Measurements from ENCODE around the gene KATNB1. TPM values are rescaled to one million over a fixed set of nuclear protein-coding genes. Genes with fewer than 3 reads are reported as not detected.

Gene KATNB1
- total RNA-seq, 4 donors from 2014 or later = 6.4 to 21.5 (median 11.1) TPM

- TF ChIP-seq POLR2AphosphoS5 (IDR thresholded peaks at IDR 0.05) = no peak
- TF ChIP-seq EP300 (IDR thresholded peaks at IDR 0.05) = no peak
- TF ChIP-seq CTCF (IDR thresholded peaks at IDR 0.05) = no peak
- no peak for TF ChIP-seq POLR2A (IDR thresholded peaks at IDR 0.05)
- Histone ChIP-seq H3K36me3 (no peaks in the 10 kb centered on the region), H3K9me3 (no peaks in the 10 kb centered on the region), H3K27me3 (no peaks in the 10 kb centered on the region), H3K4me3 (no peak overlapping the region), H3K27ac (peak overlapping the region; percentile 5 to 90 (median 88)), H3K4me1 (peaks cover 0 to 67% (median 40%) of the 10 kb centered on the region in 3 donors)
- WGBS, 2 donors (ENCODE audit: low coverage in 1 of 2) = 30 to 50% methylated on average over 5 of the region's 5 CpGs
- ATAC-seq = no peak
These were observed 68.7 kb downstream of the KATNB1 start for GRCh38 chr16:57804111-57804837.

GRCh38 chr16:57805176-57805575 lies 69.6 kb downstream of the KATNB1 start:
- 40 to 100% methylated on average over 1 of the region's 6 CpGs for WGBS, 2 donors (ENCODE audit: low coverage in 1 of 2)
- TF ChIP-seq CTCF (IDR thresholded peaks at IDR 0.05) = no peak
- TF ChIP-seq POLR2AphosphoS5 (IDR thresholded peaks at IDR 0.05) = no peak
- TF ChIP-seq POLR2A (IDR thresholded peaks at IDR 0.05) = no peak
- no peak for TF ChIP-seq EP300 (IDR thresholded peaks at IDR 0.05)

More at GRCh38 chr16:57805176-57805575, 69.6 kb downstream of the KATNB1 start:
- Histone ChIP-seq H3K9me3 (no peaks in the 10 kb centered on the region), H3K4me1 (peaks cover 0 to 66% (median 33%) of the 10 kb centered on the region in 3 donors), H3K27me3 (no peaks in the 10 kb centered on the region), H3K27ac (peak overlapping the region in 2 of 4 donors; percentile 85 to 90), H3K4me3 (no peak overlapping the region), H3K36me3 (no peaks in the 10 kb centered on the region)
- no peak for ATAC-seq

Small RNAs within 50 kb of the gene (small RNA-seq; reads per million reads assigned to genes)
- gene MIR6772 = 0.13 to 1.2 (median 0.63) reads per million in 4 donors

Other genes with a start within 250 kb of the KATNB1 start
- 10 to 100 TPM; 16.6 to 36.6 (median 26.6) TPM for gene DOK4, start 249.3 kb upstream of the KATNB1 start, total RNA-seq
- gene CCDC102A, start 199.2 kb upstream of the KATNB1 start, total RNA-seq = 10 to 100 TPM; 24.4 to 56.6 (median 35.7) TPM
- under 1 TPM in 1 of 4 donors, not detected in 3; 0.40 TPM for gene ADGRG5, start 193.1 kb upstream of the KATNB1 start, total RNA-seq
- 10 to 100 TPM in 2 of 4 donors, 1 to 10 TPM in 2; 7.0 to 20.1 (median 12.6) TPM for gene ADGRG1, start 107.1 kb upstream of the KATNB1 start, total RNA-seq
- 1 to 10 TPM in 3 of 4 donors, under 1 TPM in 1; 0.31 to 7.4 (median 2.2) TPM for gene ADGRG3, start 67.5 kb upstream of the KATNB1 start, total RNA-seq
- under 1 TPM in 1 of 4 donors, not detected in 3; 0.15 TPM for gene DRC7, start 41.0 kb upstream of the KATNB1 start, total RNA-seq
- 10 to 100 TPM; 17.4 to 78.4 (median 36.2) TPM for gene KIFC3, start 66.7 kb downstream of the KATNB1 start, total RNA-seq
- gene CNGB1, start 235.4 kb downstream of the KATNB1 start, total RNA-seq = under 1 TPM in 2 of 4 donors, not detected in 2; 0.15 to 0.67 TPM